ENCODE data around the gene EPSTI1.

EPSTI1 gene

DNA sequence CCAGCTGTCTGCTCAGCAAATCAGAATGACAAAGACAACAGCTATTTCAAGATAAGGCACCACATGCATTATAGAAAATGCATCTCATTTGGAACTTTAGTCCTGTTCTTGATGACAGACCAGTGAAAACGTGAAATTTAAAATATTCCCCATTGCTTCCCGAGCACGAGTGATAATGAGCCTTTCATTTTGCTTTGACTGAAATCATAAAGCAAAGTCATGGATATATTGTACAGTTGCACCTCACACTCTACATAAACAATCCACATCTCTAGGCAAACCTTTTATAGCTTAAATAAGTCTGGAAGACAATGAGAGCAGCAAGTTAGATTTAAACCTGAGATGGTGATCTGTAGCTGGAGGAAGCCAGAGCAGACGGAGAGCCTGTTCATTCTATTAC, 131.6 kb downstream of the EPSTI1 start:
- no peak for DNase-seq (ENCODE audit: extremely low read depth in 1 of 2, low read depth in 1 of 2)

DNA sequence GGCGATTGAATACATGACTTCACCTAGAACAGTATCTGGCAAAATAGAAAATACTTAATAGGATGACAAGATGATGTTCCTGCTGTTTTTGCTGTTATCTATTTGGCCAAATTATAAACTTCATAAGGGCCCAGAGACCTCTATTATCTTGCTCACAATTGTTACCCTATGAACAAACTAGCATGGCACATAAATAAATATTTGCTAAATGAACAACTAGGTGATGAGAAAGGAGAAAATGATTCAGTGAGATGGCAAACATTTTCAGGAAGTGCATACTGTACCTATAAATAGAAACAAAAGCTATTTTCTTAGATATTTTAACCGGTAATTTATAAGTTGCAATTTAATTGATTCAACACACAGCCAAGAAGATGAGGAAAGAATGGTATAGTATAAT, 132.3 kb downstream of the EPSTI1 start:
- DNase-seq (ENCODE audit: extremely low read depth in 1 of 2, low read depth in 1 of 2): no peak

DNA sequence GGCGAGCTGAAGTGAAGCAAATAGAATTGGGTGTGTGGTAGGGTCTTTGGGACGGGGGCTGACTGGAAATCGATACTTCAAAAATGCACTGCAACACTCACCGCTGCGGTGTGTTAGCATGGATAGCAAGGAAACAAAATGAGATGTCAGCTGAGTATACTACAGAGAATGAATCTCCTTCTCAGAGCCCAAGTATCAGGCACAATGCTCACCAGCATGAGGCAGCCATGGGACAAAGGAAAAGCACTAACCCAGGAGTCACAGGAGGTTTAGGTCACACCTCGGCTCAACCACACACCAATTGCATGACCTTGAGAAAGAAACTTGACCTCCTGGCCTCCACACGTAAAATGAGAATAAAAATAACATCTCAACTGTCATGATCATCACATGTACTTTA, 136.6 kb downstream of the EPSTI1 start:
- DNase-seq (ENCODE audit: extremely low read depth in 1 of 2, low read depth in 1 of 2): no peak

DNA sequence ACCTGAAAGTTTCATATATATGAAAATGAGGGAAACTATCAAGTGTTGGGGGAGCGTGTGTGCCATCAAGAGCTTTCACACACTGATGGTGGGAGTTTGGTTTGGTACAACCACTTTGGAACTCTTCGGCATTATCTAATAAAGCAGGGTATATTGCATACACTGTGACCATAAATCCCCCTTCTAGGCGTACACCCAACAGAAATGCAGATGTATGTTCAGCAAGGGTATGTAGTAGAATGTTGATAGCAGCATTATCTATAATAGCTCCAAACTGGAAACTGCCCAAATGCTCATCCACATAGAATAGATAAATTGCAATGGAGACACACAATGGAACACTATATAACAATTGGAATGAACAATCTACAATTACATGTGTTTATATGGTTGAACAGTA, 139.9 kb downstream of the EPSTI1 start:
- DNase-seq (ENCODE audit: extremely low read depth in 1 of 2, low read depth in 1 of 2): no peak

- no peak for DNase-seq (ENCODE audit: extremely low read depth in 1 of 2, low read depth in 1 of 2)
Observed at GRCh38 chr13:42849200-42849599, 142.8 kb downstream of the EPSTI1 start.

DNA sequence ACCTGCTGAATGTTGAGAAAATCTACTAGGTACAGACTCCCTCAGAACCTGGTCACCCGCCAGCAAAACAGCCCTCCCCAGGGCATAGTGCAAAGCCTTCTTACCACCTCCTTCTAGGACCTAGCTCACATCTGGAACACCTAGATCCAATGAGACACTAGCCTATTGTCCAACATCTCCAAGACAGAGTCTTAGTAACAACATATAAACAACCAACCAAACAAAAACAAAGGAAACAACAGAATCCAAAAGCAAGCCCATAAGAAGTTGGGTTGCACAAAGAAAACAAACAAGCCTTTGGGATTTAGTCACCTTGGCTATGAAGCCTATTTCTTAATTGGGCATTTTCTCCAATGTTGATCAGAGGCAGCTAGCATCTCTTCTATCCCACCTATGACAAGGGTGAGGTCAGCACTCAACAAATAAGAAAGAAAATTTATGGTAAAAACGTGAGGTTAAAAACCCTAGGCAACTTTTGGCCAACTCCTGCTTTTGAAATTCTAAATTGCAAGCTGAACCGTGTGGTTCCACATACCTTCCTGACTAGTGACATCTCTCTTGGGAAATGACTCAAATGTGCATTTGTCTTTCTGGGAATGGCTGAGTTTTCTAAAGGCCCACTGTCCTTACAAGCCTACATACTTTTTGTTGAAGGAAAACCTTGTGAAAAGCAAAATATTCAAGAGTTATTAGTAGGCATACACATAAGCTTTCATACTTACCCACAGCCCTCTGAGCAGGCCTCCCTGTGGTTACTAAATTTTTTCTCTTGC, 144.0 kb downstream of the EPSTI1 start:
- DNase-seq (ENCODE audit: extremely low read depth in 1 of 2, low read depth in 1 of 2): no peak

DNA sequence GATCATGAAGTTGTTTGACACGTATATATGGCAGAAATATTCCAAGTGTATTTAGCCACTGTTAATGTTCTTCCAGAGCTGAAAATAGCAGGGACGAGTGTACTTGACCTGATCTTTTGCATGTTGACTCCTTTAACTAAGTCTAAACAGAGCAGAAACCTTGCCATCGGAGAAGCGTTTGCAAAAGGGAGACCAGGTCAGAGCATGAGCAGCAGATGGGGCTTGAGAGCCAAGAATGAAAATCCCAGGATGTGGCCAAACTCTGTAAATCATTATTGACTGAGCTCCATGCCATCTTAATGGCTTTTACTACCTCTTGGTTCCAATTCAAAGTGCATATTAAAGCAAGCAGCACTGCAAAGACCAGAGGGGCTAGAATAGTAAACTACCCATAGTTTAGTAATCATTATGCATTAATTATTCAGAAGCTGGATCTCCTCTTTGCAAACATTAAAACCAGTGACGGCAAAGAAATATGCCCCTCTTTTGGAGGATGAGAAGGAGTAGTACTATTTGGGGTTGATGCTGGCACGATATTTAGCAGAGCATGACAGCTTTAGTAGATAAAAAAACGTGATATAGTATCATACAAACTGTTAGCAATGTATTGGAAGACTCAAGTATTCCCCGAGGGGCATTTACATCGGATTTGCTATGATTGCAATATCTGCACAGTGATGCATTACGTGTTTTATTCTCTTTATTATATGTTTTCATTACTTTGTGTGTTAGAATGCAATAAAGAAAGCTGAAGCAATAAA, 154.9 kb downstream of the EPSTI1 start:
- DNase-seq (ENCODE audit: extremely low read depth in 1 of 2, low read depth in 1 of 2): no peak
